Measurements from ENCODE around the gene TUT1. TPM values are rescaled to one million over a fixed set of nuclear protein-coding genes. Genes with fewer than 3 reads are reported as not detected.
A peak's percentile ranks its signal among the peaks of the same experiment; 100 is the strongest.
"Not testable (repeated sequence)": the region's sequence is repeated elsewhere in the genome, so short reads cannot be mapped to it uniquely, and the experiment has no call there.

The TUT1 gene
- total RNA-seq, 4 donors from 2014 or later: 13.7 to 20.0 (median 16.1) TPM

DNA sequence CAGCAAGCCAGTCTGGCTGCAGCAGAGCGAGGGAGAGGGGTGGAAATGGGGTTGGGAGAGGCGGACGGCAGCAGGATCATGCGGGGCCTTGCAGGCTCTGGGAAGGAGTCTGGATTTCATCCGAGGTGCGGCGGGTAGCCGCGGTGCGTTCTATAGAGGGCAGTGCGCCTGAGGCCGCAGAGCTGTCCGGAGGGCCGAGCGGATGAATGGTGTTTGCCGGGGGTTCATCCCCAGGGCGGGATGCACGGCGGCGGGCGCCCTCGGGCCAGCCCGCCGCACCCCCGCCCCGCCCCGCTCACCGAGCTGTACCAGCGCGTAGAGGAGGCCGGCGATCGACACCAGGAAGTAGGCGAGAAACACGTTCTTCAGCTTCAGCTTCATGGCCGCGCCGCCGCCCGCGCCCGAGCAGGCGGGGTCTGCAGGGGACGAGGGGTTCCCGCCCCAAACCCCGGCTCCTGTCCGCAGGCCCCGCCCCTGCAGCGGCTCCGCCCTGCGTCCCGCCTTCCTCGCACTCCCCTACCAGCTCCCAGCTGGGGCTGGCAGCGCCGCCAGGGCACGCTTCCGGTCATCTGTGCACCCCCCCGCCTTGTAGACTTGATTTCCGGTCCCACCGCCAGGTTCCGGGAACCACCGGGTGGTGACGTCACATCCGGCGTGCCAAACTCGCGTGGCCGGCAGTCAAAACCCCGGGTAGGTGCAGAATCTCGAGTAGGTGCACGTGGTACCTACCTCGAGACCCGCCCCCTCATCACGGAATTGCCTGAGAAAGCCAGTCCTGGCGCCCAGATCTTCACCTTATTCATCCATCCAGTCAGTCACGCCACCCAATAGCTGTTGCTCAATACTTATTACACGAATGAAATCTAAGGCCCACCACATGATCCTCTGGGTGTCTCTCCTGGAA is 30.5 kb upstream of the TUT1 start, which contains the start of gene B3GAT3:
TSS of gene B3GAT3 (minus strand) at position 420 of the 904 bp plus-strand sequence. CDS start at position 381, 39 bp downstream.
- 1 to 2% methylated on average over 26 to 31 of the region's 77 CpGs for WGBS, 2 donors
- intact Hi-C loops (cut with DNase I): no loop called here
- no peaks in the 10 kb centered on the region for H3K27me3 ChIP-seq
- peaks cover 4 to 14% of the 10 kb centered on the region in 2 donors for H3K4me1 ChIP-seq
- H3K4me3 ChIP-seq (replicated peaks in 1 of 3): peak within 1 kb of the TSS; percentile 19 to 54 (median 28)
- DNase-seq: peak; percentile 99 to 100
- peak within 1 kb of the TSS; percentile 49 to 77 (median 67) for H3K27ac ChIP-seq
- peaks cover 16 to 26% of the 10 kb centered on the region in 2 donors for H3K36me3 ChIP-seq
- H3K9me3 ChIP-seq: no peaks in the 10 kb centered on the region
- TF ChIP-seq POLR2A (IDR thresholded peaks at IDR 0.05): peak in 1 of 2 donors; percentile 86
- TF ChIP-seq, protein P1, sequence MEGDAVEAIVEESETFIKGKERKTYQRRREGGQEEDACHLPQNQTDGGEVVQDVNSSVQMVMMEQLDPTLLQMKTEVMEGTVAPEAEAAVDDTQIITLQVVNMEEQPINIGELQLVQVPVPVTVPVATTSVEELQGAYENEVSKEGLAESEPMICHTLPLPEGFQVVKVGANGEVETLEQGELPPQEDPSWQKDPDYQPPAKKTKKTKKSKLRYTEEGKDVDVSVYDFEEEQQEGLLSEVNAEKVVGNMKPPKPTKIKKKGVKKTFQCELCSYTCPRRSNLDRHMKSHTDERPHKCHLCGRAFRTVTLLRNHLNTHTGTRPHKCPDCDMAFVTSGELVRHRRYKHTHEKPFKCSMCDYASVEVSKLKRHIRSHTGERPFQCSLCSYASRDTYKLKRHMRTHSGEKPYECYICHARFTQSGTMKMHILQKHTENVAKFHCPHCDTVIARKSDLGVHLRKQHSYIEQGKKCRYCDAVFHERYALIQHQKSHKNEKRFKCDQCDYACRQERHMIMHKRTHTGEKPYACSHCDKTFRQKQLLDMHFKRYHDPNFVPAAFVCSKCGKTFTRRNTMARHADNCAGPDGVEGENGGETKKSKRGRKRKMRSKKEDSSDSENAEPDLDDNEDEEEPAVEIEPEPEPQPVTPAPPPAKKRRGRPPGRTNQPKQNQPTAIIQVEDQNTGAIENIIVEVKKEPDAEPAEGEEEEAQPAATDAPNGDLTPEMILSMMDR (IDR thresholded peaks at IDR 0.05): peak in 1 of 6 experiments; percentile 21

DNA sequence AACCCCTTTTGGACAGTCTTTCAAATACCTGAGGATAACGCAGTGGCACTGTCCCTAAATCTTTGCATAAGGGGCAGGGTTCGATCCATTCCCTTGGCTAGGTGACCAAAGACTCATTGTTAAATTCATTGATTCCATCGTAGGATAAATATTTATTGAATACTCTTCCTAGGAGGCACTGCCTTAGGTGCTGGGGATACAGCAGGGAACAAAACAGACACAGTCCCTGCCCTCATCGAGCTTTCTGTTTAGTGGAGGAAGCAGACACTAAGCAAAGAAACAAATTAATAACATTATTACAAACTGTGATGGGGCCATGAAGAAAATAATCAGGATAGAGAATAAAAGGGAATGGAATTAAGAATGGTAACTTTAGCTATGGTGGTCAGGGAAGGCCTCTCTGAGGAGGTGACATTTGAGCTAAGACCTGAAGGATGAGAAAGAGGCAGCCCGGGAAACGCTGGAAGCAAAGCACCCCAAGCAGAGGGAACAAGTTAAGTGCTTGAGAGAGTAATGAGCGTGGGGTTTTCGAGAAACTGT is 29.8 kb upstream of the TUT1 start:
- H3K27me3 ChIP-seq: no peaks in the 10 kb centered on the region
- H3K27ac ChIP-seq: peak overlapping the region; percentile 34 to 77 (median 67)
- TF ChIP-seq, protein P1 (IDR thresholded peaks at IDR 0.05): no peak
- no peak for TF ChIP-seq POLR2A (IDR thresholded peaks at IDR 0.05)
- H3K4me1 ChIP-seq: peaks cover 4 to 14% of the 10 kb centered on the region in 2 donors
- WGBS, 2 donors: 33 to 37% methylated on average over 8 of the region's 8 CpGs
- DNase-seq: no peak
- H3K36me3 ChIP-seq: peaks cover 9 to 20% of the 10 kb centered on the region in 2 donors
- H3K4me3 ChIP-seq (replicated peaks in 1 of 3): peak overlapping the region; percentile 19 to 54 (median 28)
- H3K9me3 ChIP-seq: no peaks in the 10 kb centered on the region
- intact Hi-C loops (cut with DNase I): no loop called here

DNA sequence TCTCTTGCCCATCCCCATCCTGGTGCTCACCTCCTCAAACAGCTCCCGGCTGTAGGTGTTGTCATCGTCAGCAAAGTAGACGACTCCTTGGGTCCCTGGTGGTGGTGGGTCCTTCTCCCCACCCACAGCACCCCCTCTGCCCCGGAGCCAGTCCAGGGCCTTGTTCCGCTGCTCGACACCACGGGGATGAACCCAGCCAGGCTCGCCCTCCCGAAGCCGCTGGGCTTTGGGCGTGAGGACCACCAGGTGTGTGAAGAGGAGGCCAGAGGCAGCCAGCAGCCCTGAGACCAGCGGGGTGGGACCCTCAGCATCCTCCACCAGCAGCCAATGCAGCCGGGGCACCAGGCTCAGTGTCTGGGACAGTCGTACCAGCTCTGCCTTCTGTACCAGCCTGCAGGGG is 25.6 kb upstream of the TUT1 start:
- 93 to 94% methylated on average over 8 of the region's 14 CpGs for WGBS, 2 donors
- H3K4me1 ChIP-seq: peaks cover 0 to 16% of the 10 kb centered on the region in 2 donors
- intact Hi-C loops (cut with DNase I); H3K27ac ChIP-seq; H3K4me3 ChIP-seq (replicated peaks in 1 of 3); H3K27me3 ChIP-seq; DNase-seq; H3K36me3 ChIP-seq; H3K9me3 ChIP-seq: not testable (repeated sequence)

DNA sequence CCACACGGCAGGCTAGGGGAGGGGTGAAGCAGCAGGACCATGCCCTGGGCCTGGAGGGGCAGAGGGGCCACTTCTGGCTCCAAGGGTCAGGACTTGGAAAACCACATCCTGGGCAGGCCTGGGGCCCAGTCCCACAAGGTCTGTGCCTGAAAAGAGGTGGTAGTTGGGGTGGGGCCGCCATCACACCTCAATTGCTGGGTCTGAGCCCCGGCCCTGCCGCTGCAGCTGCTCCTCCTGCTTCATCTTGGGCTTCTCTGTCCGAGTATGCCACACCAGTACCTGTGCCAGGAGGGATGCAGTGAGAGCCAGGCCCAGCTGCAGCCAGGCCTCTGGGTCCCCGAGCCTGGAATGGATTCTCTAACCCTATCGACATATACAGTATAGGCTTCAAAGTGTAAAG is 24.2 kb upstream of the TUT1 start:
- intact Hi-C loops (cut with DNase I): no loop called here
- no peak for DNase-seq
- Histone ChIP-seq H3K9me3 (no peaks in the 10 kb centered on the region), H3K36me3 (peaks cover 0 to 8% of the 10 kb centered on the region in 2 donors), H3K4me1 (peaks cover 10 to 20% of the 10 kb centered on the region in 2 donors), H3K27me3 (no peaks in the 10 kb centered on the region), H3K27ac (no peak overlapping the region), H3K4me3 (replicated peaks in 1 of 3) (no peak overlapping the region)
- TF ChIP-seq POLR2A (IDR thresholded peaks at IDR 0.05): no peak
- TF ChIP-seq, protein P1 (IDR thresholded peaks at IDR 0.05): no peak
- WGBS, 2 donors: 92% methylated on average over 7 of the region's 7 CpGs

DNA sequence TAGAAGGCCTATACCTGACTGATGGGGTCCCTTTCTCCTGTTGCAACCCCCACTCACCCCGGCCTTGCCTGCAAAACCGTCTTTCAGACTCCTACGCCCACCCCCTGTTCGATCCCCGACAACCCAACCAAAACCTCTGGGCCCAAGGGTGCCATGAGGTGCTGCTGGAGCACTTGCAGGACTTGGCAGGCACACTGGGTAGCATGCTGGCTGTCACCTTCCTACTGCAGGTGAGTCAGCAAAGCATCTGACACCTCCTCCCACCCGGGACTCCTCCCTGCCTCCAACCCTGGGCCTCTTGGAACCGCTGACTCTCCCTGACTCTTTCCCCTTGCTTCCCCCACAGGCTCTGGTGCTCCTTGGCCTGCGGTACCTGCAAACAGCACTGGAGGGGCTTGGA is 23.0 kb upstream of the TUT1 start:
- H3K4me1 ChIP-seq: peaks cover 10 to 21% of the 10 kb centered on the region in 2 donors
- H3K9me3 ChIP-seq: no peaks in the 10 kb centered on the region
- H3K27ac ChIP-seq: no peak overlapping the region
- H3K4me3 ChIP-seq (replicated peaks in 1 of 3): no peak overlapping the region
- DNase-seq: no peak
- TF ChIP-seq, protein P1 (IDR thresholded peaks at IDR 0.05): no peak
- no peak for TF ChIP-seq POLR2A (IDR thresholded peaks at IDR 0.05)
- peaks cover 0 to 8% of the 10 kb centered on the region in 2 donors for H3K36me3 ChIP-seq
- H3K27me3 ChIP-seq: no peaks in the 10 kb centered on the region
- intact Hi-C loops (cut with DNase I): no loop called here
- 78 to 85% methylated on average over 8 of the region's 8 CpGs for WGBS, 2 donors

Measured in thyroid gland (tissue), 4 donors.